ENCODE measurements around the gene ARHGAP45.

ARHGAP45 gene

GRCh38 chr19:1047696-1048147 lies 19.2 kb upstream of the ARHGAP45 start:
- DNase-seq: no peak
- no peak overlapping the region for H3K4me3 ChIP-seq (ENCODE audit: low read depth, low read length)
- H3K9me3 ChIP-seq (ENCODE audit: severe bottlenecking): peaks cover 3% of the 10 kb centered on the region
- H3K27ac ChIP-seq: no peak overlapping the region
- H3K36me3 ChIP-seq: peaks cover 41% of the 10 kb centered on the region
- H3K27me3 ChIP-seq (ENCODE audit: insufficient read depth, low read depth, severe bottlenecking): no peaks in the 10 kb centered on the region
- no peak for TF ChIP-seq CTCF (IDR thresholded peaks at IDR 0.05; ENCODE audit: low read depth, low read length)

GRCh38 chr19:1049106-1049505 lies 17.9 kb upstream of the ARHGAP45 start:
- Histone ChIP-seq H3K27ac (no peak overlapping the region), H3K9me3 (ENCODE audit: severe bottlenecking) (peaks cover 3% of the 10 kb centered on the region), H3K36me3 (peaks cover 45% of the 10 kb centered on the region), H3K4me3 (ENCODE audit: low read depth, low read length) (no peak overlapping the region), H3K27me3 (ENCODE audit: insufficient read depth, low read depth, severe bottlenecking) (no peaks in the 10 kb centered on the region)
- DNase-seq: no peak
- TF ChIP-seq CTCF (IDR thresholded peaks at IDR 0.05; ENCODE audit: low read depth, low read length): no peak

DNA sequence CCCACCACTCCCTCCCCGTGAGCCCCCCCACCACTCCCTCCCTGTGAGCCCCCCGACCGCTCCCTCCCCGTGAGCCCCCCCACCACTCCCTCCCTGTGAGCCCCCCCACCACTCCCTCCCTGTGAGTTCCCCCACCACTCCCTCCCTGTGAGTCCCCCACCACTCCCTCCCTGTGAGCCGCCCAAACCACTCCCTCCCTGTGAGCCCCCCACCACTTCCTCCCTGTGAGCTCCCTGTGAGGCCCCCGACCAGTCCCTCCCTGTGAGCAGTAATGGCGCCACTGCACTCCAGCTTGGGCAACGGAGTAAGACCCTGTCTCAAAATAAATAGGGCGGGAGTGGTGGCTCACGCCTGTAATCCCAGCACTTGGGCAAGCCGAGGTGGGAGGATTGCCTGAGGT lies 17.2 kb upstream of the ARHGAP45 start:
- no peaks in the 10 kb centered on the region for H3K27me3 ChIP-seq (ENCODE audit: insufficient read depth, low read depth, severe bottlenecking)
- no peak overlapping the region for H3K4me3 ChIP-seq (ENCODE audit: low read depth, low read length)
- no peak for TF ChIP-seq CTCF (IDR thresholded peaks at IDR 0.05; ENCODE audit: low read depth, low read length)
- H3K9me3 ChIP-seq (ENCODE audit: severe bottlenecking): peaks cover 2% of the 10 kb centered on the region
- peaks cover 45% of the 10 kb centered on the region for H3K36me3 ChIP-seq
- no peak overlapping the region for H3K27ac ChIP-seq
- DNase-seq: no peak

- H3K27ac ChIP-seq: no peak overlapping the region
- DNase-seq: no peak
- H3K36me3 ChIP-seq: peaks cover 52% of the 10 kb centered on the region
- no peaks in the 10 kb centered on the region for H3K27me3 ChIP-seq (ENCODE audit: insufficient read depth, low read depth, severe bottlenecking)
- H3K4me3 ChIP-seq (ENCODE audit: low read depth, low read length): no peak overlapping the region
- TF ChIP-seq CTCF (IDR thresholded peaks at IDR 0.05; ENCODE audit: low read depth, low read length): no peak
- peaks cover 7% of the 10 kb centered on the region for H3K9me3 ChIP-seq (ENCODE audit: severe bottlenecking)
Observed at GRCh38 chr19:1050989-1051788, 15.8 kb upstream of the ARHGAP45 start.

DNA sequence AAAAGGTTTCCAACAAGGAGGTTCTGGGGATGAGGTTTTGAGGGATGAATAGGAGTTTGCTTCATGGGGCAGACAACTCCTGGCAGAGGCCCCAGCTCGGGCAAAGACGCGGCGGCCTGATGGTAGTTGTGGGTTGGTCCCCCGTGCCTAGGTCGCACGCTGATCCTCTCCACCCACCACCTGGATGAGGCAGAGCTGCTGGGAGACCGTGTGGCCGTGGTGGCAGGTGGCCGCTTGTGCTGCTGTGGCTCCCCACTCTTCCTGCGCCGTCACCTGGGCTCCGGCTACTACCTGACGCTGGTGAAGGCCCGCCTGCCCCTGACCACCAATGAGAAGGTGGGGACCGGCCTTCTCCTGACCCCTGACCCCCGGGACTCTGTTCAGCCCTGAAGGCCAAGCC lies 15.2 kb upstream of the ARHGAP45 start:
- TF ChIP-seq CTCF (IDR thresholded peaks at IDR 0.05; ENCODE audit: low read depth, low read length): no peak
- Histone ChIP-seq H3K36me3 (peaks cover 53% of the 10 kb centered on the region), H3K27me3 (ENCODE audit: insufficient read depth, low read depth, severe bottlenecking) (no peaks in the 10 kb centered on the region), H3K4me3 (ENCODE audit: low read depth, low read length) (no peak overlapping the region), H3K9me3 (ENCODE audit: severe bottlenecking) (peaks cover 13% of the 10 kb centered on the region), H3K27ac (no peak overlapping the region)
- DNase-seq: no peak

Data from WERI-Rb-1 (cell line).